ENCODE data around the gene GATA1.

Gene GATA1

DNA sequence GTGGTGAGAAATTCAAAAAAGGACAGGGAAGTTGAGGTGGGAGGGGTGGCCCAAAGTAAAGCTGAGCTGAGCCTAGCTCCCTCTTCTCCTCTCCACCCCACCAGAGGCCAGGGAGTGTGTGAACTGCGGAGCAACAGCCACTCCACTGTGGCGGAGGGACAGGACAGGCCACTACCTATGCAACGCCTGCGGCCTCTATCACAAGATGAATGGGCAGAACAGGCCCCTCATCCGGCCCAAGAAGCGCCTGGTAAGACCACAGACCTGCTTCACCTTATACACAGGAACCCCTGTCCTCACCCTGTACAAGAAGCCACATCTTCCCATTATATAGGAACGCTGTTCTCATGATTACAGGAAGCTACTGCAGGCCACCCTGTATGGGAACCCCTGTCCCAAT is 5.8 kb downstream of the GATA1 start:
- no peak for DNase-seq (ENCODE audit: low spot score)
- ChIA-PET POLR2A (ENCODE audit: low non-redundant PET) (no interaction called here), CTCF (no interaction called here)
- H3K27ac ChIP-seq = no peak overlapping the region
- TF ChIP-seq, protein P1, sequence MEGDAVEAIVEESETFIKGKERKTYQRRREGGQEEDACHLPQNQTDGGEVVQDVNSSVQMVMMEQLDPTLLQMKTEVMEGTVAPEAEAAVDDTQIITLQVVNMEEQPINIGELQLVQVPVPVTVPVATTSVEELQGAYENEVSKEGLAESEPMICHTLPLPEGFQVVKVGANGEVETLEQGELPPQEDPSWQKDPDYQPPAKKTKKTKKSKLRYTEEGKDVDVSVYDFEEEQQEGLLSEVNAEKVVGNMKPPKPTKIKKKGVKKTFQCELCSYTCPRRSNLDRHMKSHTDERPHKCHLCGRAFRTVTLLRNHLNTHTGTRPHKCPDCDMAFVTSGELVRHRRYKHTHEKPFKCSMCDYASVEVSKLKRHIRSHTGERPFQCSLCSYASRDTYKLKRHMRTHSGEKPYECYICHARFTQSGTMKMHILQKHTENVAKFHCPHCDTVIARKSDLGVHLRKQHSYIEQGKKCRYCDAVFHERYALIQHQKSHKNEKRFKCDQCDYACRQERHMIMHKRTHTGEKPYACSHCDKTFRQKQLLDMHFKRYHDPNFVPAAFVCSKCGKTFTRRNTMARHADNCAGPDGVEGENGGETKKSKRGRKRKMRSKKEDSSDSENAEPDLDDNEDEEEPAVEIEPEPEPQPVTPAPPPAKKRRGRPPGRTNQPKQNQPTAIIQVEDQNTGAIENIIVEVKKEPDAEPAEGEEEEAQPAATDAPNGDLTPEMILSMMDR (conservative IDR thresholded peaks at IDR 0.05; ENCODE audit: low read depth) = no peak

DNA sequence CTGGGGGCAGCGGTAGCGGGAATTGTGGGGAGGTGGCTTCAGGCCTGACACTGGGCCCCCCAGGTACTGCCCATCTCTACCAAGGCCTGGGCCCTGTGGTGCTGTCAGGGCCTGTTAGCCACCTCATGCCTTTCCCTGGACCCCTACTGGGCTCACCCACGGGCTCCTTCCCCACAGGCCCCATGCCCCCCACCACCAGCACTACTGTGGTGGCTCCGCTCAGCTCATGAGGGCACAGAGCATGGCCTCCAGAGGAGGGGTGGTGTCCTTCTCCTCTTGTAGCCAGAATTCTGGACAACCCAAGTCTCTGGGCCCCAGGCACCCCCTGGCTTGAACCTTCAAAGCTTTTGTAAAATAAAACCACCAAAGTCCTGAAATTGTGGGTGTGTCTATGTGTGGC is 7.5 kb downstream of the GATA1 start:
- CTCF ChIA-PET = no interaction called here
- no peak for DNase-seq (ENCODE audit: low spot score)

DNA sequence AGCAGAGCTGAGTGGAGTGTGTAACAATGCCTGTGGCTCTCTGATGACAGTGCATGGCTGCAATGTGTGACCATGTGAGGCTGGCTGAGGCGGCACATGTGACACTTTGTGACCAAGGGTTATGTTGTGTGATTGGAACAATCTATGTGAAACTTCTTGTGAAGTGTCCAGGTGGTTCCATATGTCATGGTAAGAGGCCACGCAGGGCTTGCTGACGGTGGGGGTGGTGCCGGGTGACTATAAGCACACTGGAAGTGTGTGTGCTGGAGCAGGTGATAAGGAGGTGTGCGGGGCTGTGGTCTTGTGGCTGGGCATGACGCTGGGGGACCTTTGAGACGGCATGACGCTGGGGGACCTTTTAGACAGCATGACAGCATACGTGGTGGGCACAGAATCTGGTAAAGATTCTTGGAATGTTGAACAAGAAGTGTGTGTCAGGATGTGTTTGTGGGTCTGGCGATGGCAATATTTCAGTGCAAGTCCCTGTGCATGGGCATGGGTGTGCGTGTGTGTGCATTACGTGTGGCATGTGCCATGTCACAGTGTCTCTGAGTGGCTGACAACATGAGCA is 8.0 kb downstream of the GATA1 start:
- TF ChIP-seq, protein P1 (conservative IDR thresholded peaks at IDR 0.05; ENCODE audit: low read depth) = no peak
- DNase-seq (ENCODE audit: low spot score) = no peak
- peak overlapping the region; percentile 58 for H3K27ac ChIP-seq
- ChIA-PET POLR2A (ENCODE audit: low non-redundant PET) (interaction anchor here (0.6 kb wide), 1 partner anchor 288 kb away, joined by 7 read pairs; no protein-coding TSS in a partner anchor), CTCF (no interaction called here)

More for the DNA sequence above, 7.5 kb downstream of the GATA1 start:
- POLR2A ChIA-PET (ENCODE audit: low non-redundant PET) = no interaction called here
- H3K27ac ChIP-seq = no peak overlapping the region
- TF ChIP-seq, protein P1 (conservative IDR thresholded peaks at IDR 0.05; ENCODE audit: low read depth) = no peak

DNA sequence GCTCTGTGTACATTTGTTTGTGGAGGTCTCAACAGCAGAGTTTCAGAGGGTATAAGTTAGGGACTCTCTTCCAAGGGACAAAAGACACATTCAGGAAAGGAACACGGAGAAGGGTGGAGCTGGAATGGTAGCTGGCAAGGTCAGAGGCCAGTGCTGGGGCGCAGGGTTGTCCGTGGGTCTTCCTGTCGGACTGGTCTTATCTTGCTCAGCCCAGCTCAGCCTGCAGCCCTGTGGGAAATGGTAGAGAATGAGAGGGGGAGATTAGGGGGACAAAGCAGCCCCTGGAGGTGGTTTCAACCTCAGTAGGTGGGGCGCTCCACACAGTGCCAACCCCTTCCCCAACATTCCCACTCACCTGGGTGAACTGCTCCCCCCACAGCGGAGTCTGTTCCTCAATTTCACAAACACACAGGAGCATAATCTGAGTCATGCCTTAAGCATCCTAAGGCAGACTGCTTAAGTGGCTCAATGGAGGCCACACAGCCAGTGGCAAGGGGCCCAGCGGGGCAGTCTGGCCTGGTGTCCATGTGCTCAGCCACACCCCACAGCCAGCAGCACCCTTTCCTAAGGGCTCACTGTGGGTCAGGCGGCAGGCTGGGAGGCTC is 8.6 kb downstream of the GATA1 start:
- H3K27ac ChIP-seq = peak overlapping the region; percentile 58
- POLR2A ChIA-PET (ENCODE audit: low non-redundant PET) = interaction anchor here (0.6 kb wide), 1 partner anchor 288 kb away, joined by 7 read pairs; no protein-coding TSS in a partner anchor
- TF ChIP-seq, protein P1 (conservative IDR thresholded peaks at IDR 0.05; ENCODE audit: low read depth) = no peak
- CTCF ChIA-PET = no interaction called here
- DNase-seq (ENCODE audit: low spot score) = peak; percentile 49

DNA sequence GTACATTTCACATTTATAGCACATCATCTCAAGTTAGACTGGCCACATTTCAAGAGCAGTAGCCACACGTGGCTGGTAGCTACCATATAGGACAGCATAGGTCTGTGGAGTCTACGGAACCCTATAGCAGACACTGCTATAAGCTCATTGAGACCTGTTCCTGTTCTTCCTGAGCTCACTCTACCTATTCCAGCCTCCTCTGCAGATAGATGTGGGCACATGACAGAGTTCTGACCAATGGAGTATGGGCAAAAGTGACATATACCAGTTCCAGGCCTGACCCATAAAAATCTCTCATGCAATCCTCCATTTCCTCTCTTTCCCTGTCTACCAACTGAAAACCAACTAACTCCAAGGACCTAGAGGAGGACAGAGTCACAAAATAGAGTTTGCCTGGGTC is 11.9 kb downstream of the GATA1 start:
- H3K27ac ChIP-seq = no peak overlapping the region
- CTCF ChIA-PET = no interaction called here
- POLR2A ChIA-PET (ENCODE audit: low non-redundant PET) = no interaction called here
- DNase-seq (ENCODE audit: low spot score) = no peak
- TF ChIP-seq, protein P1 (conservative IDR thresholded peaks at IDR 0.05; ENCODE audit: low read depth) = no peak

DNA sequence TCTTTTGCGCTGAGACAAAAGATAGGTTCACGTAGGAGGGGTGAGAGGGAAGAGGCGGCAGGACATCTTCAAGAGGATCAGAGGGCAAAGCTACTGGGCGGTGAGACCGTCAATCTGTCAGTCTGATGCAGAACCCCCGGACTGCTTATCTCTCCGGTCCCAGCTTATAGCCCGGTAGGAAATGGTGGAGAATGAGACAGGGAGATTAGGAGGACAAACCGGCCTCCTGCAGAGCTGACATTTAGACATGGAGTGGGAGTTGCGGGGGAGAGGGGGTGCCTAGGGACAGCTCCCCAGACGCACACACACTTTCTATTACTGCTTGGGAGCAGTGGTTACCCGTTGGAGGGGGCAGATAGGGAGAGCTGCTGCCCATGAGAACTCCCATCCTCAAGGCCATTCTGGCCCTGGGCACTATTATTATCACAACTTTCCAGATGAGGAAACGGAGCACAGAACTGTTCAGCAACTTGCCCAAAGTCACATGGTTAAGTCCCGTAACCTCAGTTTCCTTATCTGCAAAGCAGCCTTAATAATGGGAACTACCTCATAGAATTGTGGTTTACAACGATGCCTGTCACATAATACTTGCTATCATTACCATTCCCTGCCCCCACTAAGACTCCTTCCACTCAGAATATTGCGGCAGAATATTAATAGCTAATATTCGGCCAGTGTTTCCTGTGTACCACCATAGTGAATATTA is 14.3 kb downstream of the GATA1 start:
- CTCF ChIA-PET = no interaction called here
- peak overlapping the region; percentile 92 for H3K27ac ChIP-seq
- DNase-seq (ENCODE audit: low spot score) = no peak
- TF ChIP-seq, protein P1 (conservative IDR thresholded peaks at IDR 0.05; ENCODE audit: low read depth) = no peak
- POLR2A ChIA-PET (ENCODE audit: low non-redundant PET) = no interaction called here
